Measurements from ENCODE around the gene FREY1. TPM values are rescaled to one million over a fixed set of nuclear protein-coding genes. Genes with fewer than 3 reads are reported as not detected.

FREY1 gene
- total and polyA plus RNA-seq, 2 of the 13 experiments (the other 11 are each of a cell fraction or from before 2014, with no cell fraction given): 0.44 to 0.73 TPM

DNA sequence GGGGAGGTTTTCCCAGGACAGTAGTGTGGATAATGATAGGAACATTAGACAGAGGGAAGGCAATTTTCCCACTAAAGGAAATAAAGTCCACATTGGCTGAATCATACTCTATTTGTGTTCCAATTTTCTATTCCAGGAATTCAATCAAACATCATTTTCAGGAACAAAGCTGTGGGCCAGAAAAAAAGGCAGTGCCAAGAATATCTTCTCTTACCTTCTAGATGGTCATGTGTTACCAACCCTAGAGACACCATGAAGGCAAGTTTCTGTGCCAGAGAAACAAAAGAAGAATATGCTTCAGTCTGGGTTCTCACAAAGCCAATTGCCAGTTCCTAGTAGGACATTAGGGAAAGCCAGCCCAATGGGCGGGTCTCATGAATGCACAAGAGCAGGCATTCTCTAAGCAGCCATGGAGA, 42.9 kb upstream of the FREY1 start:
- TF ChIP-seq CEBPG (CRISPR knock-in tag; IDR thresholded peaks at IDR 0.05) (no peak), ZBTB3 (CRISPR knock-in tag; IDR thresholded peaks at IDR 0.05; ENCODE audit: borderline replicate concordance, low read depth) (no peak), ZNF205 (CRISPR knock-in tag; IDR thresholded peaks at IDR 0.05) (no peak), MED13 (CRISPR knock-in tag; IDR thresholded peaks at IDR 0.05) (no peak), ZNF772 (CRISPR knock-in tag; IDR thresholded peaks at IDR 0.05) (no peak), ZFP90 (CRISPR knock-in tag; IDR thresholded peaks at IDR 0.05; ENCODE audit: borderline replicate concordance) (no peak), ZNF225 (CRISPR knock-in tag; IDR thresholded peaks at IDR 0.05) (no peak), ZNF780A (CRISPR knock-in tag; IDR thresholded peaks at IDR 0.05) (no peak), ZNF264 (CRISPR knock-in tag; IDR thresholded peaks at IDR 0.05) (no peak), SIN3B (IDR thresholded peaks at IDR 0.05; ENCODE audit: low read length) (no peak)
- CTCF ChIA-PET (ENCODE audit: low intra/inter-chr PET ratio, low total read pairs): no interaction called here
- DNase-seq (ENCODE audit: low spot score): no peak
- Histone ChIP-seq H3K79me2 (ENCODE audit: insufficient read depth, low read length) (no peaks in the 10 kb centered on the region), H3K27ac (ENCODE audit: extremely low read length, insufficient read depth, low read length) (no peak overlapping the region), H3K4me3 (replicated peaks in 1 of 3; ENCODE audit: insufficient read depth in 1 of 3, low read depth in 2 of 3, low read length in 3 of 3) (no peak overlapping the region), H3K9ac (ENCODE audit: insufficient read depth, low read depth, low read length) (no peak overlapping the region), H3K4me2 (ENCODE audit: low read depth, low read length) (no peak overlapping the region), H2AFZ (ENCODE audit: low read length) (no peak overlapping the region), H3K9me3 (ENCODE audit: low read length) (no peaks in the 10 kb centered on the region), H3K4me1 (ENCODE audit: insufficient read depth, low read length) (no peaks in the 10 kb centered on the region), H3K27me3 (ENCODE audit: control insufficient read depth in 1 of 2, insufficient read depth in 2 of 2, low read length in 2 of 2) (no peaks in the 10 kb centered on the region), H3K36me3 (replicated peaks in 1 of 2; ENCODE audit: control insufficient read depth in 1 of 2, insufficient read depth in 2 of 2, low read length in 2 of 2) (peaks cover 17 to 25% of the 10 kb centered on the region in 2 experiments; a peak in 4 of 5 replicates), H4K20me1 (ENCODE audit: insufficient read depth, low read length) (no peaks in the 10 kb centered on the region)
- 100% methylated on average over 1 of the region's 1 CpG for WGBS (ENCODE audit: low lambda C conversion rate)
- BruUV-seq (replicated peaks): no TSS peak
- no peak for FAIRE-seq
- in situ Hi-C loops (cut with HindIII; ENCODE audit: extremely low pct_ligation_motif_present, low pct_unique_long_range_greater_than_20kb) (no loop called here), intact Hi-C loops (cut with micrococcal nuclease; ENCODE audit: unreplicated experiment) (no loop called here)
- POLR2A ChIA-PET: no interaction called here
- ATAC-seq: no peak

GRCh38 chr11:45948356-45948755, 41.3 kb upstream of the FREY1 start:
- H3K79me2 ChIP-seq (ENCODE audit: insufficient read depth, low read length): no peaks in the 10 kb centered on the region
- in situ Hi-C loops (cut with HindIII; ENCODE audit: extremely low pct_ligation_motif_present, low pct_unique_long_range_greater_than_20kb): no loop called here
- FAIRE-seq: no peak
- TF ChIP-seq NONO (IDR thresholded peaks at IDR 0.05): no peak
- TF ChIP-seq NONO (CRISPR knock-in tag; conservative IDR thresholded peaks at IDR 0.05): no peak
- no peak for TF ChIP-seq AHDC1 (CRISPR knock-in tag; IDR thresholded peaks at IDR 0.05; ENCODE audit: borderline replicate concordance)
- no peak for TF ChIP-seq MBNL3 (CRISPR knock-in tag; conservative IDR thresholded peaks at IDR 0.05)
- no peak for TF ChIP-seq ZNF761 (CRISPR knock-in tag; conservative IDR thresholded peaks at IDR 0.05)
- no peak for TF ChIP-seq RORA (CRISPR knock-in tag; IDR thresholded peaks at IDR 0.05)

More at GRCh38 chr11:45948356-45948755, 41.3 kb upstream of the FREY1 start:
- DNase-seq (ENCODE audit: low spot score) (no peak), ATAC-seq (no peak)
- 100% methylated on average over 3 of the region's 3 CpGs for WGBS (ENCODE audit: low lambda C conversion rate)
- no peak overlapping the region for H3K4me3 ChIP-seq (replicated peaks in 1 of 3; ENCODE audit: insufficient read depth in 1 of 3, low read depth in 2 of 3, low read length in 3 of 3)
- POLR2A ChIA-PET: no interaction called here
- H3K9me3 ChIP-seq (ENCODE audit: low read length): no peaks in the 10 kb centered on the region
- no peak overlapping the region for H2AFZ ChIP-seq (ENCODE audit: low read length)
- no peak overlapping the region for H3K9ac ChIP-seq (ENCODE audit: insufficient read depth, low read depth, low read length)
- no peaks in the 10 kb centered on the region for H4K20me1 ChIP-seq (ENCODE audit: insufficient read depth, low read length)
- H3K4me1 ChIP-seq (ENCODE audit: insufficient read depth, low read length): no peaks in the 10 kb centered on the region
- H3K27ac ChIP-seq (ENCODE audit: extremely low read length, insufficient read depth, low read length): no peak overlapping the region
- CTCF ChIA-PET (ENCODE audit: low intra/inter-chr PET ratio, low total read pairs): no interaction called here
- BruUV-seq (replicated peaks): no TSS peak
- no peaks in the 10 kb centered on the region for H3K27me3 ChIP-seq (ENCODE audit: control insufficient read depth in 1 of 2, insufficient read depth in 2 of 2, low read length in 2 of 2)
- no peak overlapping the region for H3K4me2 ChIP-seq (ENCODE audit: low read depth, low read length)
- peaks cover 17 to 28% of the 10 kb centered on the region in 2 experiments; a peak in 4 of 5 replicates for H3K36me3 ChIP-seq (replicated peaks in 1 of 2; ENCODE audit: control insufficient read depth in 1 of 2, insufficient read depth in 2 of 2, low read length in 2 of 2)
- intact Hi-C loops (cut with micrococcal nuclease; ENCODE audit: unreplicated experiment): no loop called here
